Vagina (tissue), 2 donors: ENCODE measurements around the gene SLC6A8.

Source experiments
- CTCF ChIP-seq, 3 experiments: fragments of 450-650 bp in 2 of 3; fragments of 200-600 bp in 1 of 3; sonication (generic) in 1 of 3; IDR thresholded peaks; one replicate each; pipeline ENCODE4 v1.5.1; 2017 to 2019; ENCODE audit warnings: antibody characterized with exemption in 3 of 3, mild to moderate bottlenecking in 2 of 3, moderate library complexity in 2 of 3
- POLR2A ChIP-seq, 2 donors: fragments of 450-650 bp; IDR thresholded peaks; one replicate each; pipeline ENCODE4 v1.6.1; 2017; ENCODE audit warnings: antibody characterized with exemption in 2 of 2, mild to moderate bottlenecking in 2 of 2, moderate library complexity in 2 of 2
- POLR2AphosphoS5 ChIP-seq, 2 donors: sonication (generic); formaldehyde crosslinking; IDR thresholded peaks; one replicate each; pipeline ENCODE4 v1.9.0; 2017; ENCODE audit warnings: antibody characterized with exemption in 2 of 2, mild to moderate bottlenecking in 2 of 2, low read depth in 1 of 2; ENCODE audit not compliant: insufficient read depth in 1 of 2

GRCh38 chrX:153719238-153719637 lies 31.5 kb downstream of the SLC6A8 start:
- TF ChIP-seq POLR2AphosphoS5 (IDR thresholded peaks at IDR 0.05; ENCODE audit: insufficient read depth in 1 of 2, low read depth in 1 of 2) (no peak), CTCF (IDR thresholded peaks at IDR 0.05) (no peak), POLR2A (IDR thresholded peaks at IDR 0.05) (no peak)
